ENCODE data around the gene RAP1GAP2.

RAP1GAP2 gene

GRCh38 chr17:2943981-2944380 is 147.7 kb downstream of the RAP1GAP2 start:
- no peak for TF ChIP-seq GLIS3 (CRISPR knock-in tag; IDR thresholded peaks at IDR 0.05)
- no peak for TF ChIP-seq POU6F1 (CRISPR knock-in tag; IDR thresholded peaks at IDR 0.05; ENCODE audit: borderline replicate concordance, low read depth)
- TF ChIP-seq PPARA (CRISPR knock-in tag; IDR thresholded peaks at IDR 0.05; ENCODE audit: borderline replicate concordance), result no peak
- TF ChIP-seq PATZ1 (CRISPR knock-in tag; IDR thresholded peaks at IDR 0.05; ENCODE audit: borderline replicate concordance), result no peak
- no peak for TF ChIP-seq CSRNP3 (CRISPR knock-in tag; IDR thresholded peaks at IDR 0.05)
- no peak for TF ChIP-seq SNAI2 (CRISPR knock-in tag; IDR thresholded peaks at IDR 0.05)
- TF ChIP-seq ZNF565 (CRISPR knock-in tag; conservative IDR thresholded peaks at IDR 0.05; ENCODE audit: low read depth), result no peak
- TF ChIP-seq ZNF8 (CRISPR knock-in tag; IDR thresholded peaks at IDR 0.05), result no peak
- TF ChIP-seq TOX (CRISPR knock-in tag; IDR thresholded peaks at IDR 0.05; ENCODE audit: borderline replicate concordance), result no peak
- no peak for TF ChIP-seq ESRRG (CRISPR knock-in tag; IDR thresholded peaks at IDR 0.05)
- no peak for TF ChIP-seq ARNTL (CRISPR knock-in tag; IDR thresholded peaks at IDR 0.05; ENCODE audit: borderline replicate concordance, low read depth)
- TF ChIP-seq TSHZ2 (CRISPR knock-in tag; IDR thresholded peaks at IDR 0.05), result no peak
- TF ChIP-seq ZC3H10 (CRISPR knock-in tag; IDR thresholded peaks at IDR 0.05), result no peak
- TF ChIP-seq ZFP30 (CRISPR knock-in tag; IDR thresholded peaks at IDR 0.05), result no peak
- no peak for TF ChIP-seq CSDC2 (CRISPR knock-in tag; IDR thresholded peaks at IDR 0.05)
- TF ChIP-seq ZNF70 (CRISPR knock-in tag; IDR thresholded peaks at IDR 0.05), result no peak
- ATAC-seq, result no peak

GRCh38 chr17:2945299-2945698 is 149.1 kb downstream of the RAP1GAP2 start:
- ATAC-seq, result no peak
- TF ChIP-seq TSHZ2 (CRISPR knock-in tag; IDR thresholded peaks at IDR 0.05), result no peak
- TF ChIP-seq TOX (CRISPR knock-in tag; IDR thresholded peaks at IDR 0.05; ENCODE audit: borderline replicate concordance), result no peak
- TF ChIP-seq TCF4 (CRISPR knock-in tag; IDR thresholded peaks at IDR 0.05; ENCODE audit: borderline replicate concordance), result no peak
- TF ChIP-seq ZFP3 (CRISPR knock-in tag; IDR thresholded peaks at IDR 0.05), result no peak
- no peak for TF ChIP-seq CREB5 (CRISPR knock-in tag; IDR thresholded peaks at IDR 0.05; ENCODE audit: low read depth)
- no peak for TF ChIP-seq POU6F1 (CRISPR knock-in tag; IDR thresholded peaks at IDR 0.05; ENCODE audit: borderline replicate concordance, low read depth)
- TF ChIP-seq GLIS3 (CRISPR knock-in tag; IDR thresholded peaks at IDR 0.05), result no peak
- no peak for TF ChIP-seq OSR1 (CRISPR knock-in tag; IDR thresholded peaks at IDR 0.05)
- no peak for TF ChIP-seq CSRNP3 (CRISPR knock-in tag; IDR thresholded peaks at IDR 0.05)
- no peak for TF ChIP-seq RARB (CRISPR knock-in tag; IDR thresholded peaks at IDR 0.05)
